ENCODE data around the gene NRTN. TPM values are rescaled to one million over a fixed set of nuclear protein-coding genes. Genes with fewer than 3 reads are reported as not detected.
A peak's percentile ranks its signal among the peaks of the same experiment; 100 is the strongest.

NRTN gene
- total RNA-seq, 4 donors from 2014 or later, result 1.1 to 3.8 (median 1.4) TPM

GRCh38 chr19:5820785-5821184, 15.9 kb downstream of the NRTN start:
- no peak for TF ChIP-seq CTCF (IDR thresholded peaks at IDR 0.05)
- no peak for TF ChIP-seq POLR2A (IDR thresholded peaks at IDR 0.05)
- intact Hi-C loops (cut with DNase I), result no loop called here
- no peak for DNase-seq
- H3K27me3 ChIP-seq, result peaks cover 0 to 19% (median 0%) of the 10 kb centered on the region in 4 donors
- H3K9me3 ChIP-seq, result no peaks in the 10 kb centered on the region
- peaks cover 0 to 7% (median 0%) of the 10 kb centered on the region in 3 donors for H3K36me3 ChIP-seq
- peaks cover 0 to 15% (median 0%) of the 10 kb centered on the region in 3 donors for H3K4me1 ChIP-seq
- no peak overlapping the region for H3K27ac ChIP-seq
- WGBS, 2 donors, result 39 to 46% methylated on average over 6 of the region's 6 CpGs
- no peak overlapping the region for H3K4me3 ChIP-seq

GRCh38 chr19:5821521-5822180, 16.8 kb downstream of the NRTN start:
- H3K4me1 ChIP-seq, result peaks cover 0 to 20% (median 0%) of the 10 kb centered on the region in 3 donors
- DNase-seq, result no peak
- no peak overlapping the region for H3K4me3 ChIP-seq
- WGBS, 2 donors, result 45 to 50% methylated on average over 5 of the region's 8 CpGs
- H3K36me3 ChIP-seq, result peaks cover 0 to 7% (median 0%) of the 10 kb centered on the region in 3 donors
- H3K27me3 ChIP-seq, result peaks cover 0 to 19% (median 0%) of the 10 kb centered on the region in 4 donors
- intact Hi-C loops (cut with DNase I), result no loop called here
- TF ChIP-seq CTCF (IDR thresholded peaks at IDR 0.05) (no peak), POLR2A (IDR thresholded peaks at IDR 0.05) (no peak)
- no peak overlapping the region for H3K27ac ChIP-seq
- no peaks in the 10 kb centered on the region for H3K9me3 ChIP-seq

GRCh38 chr19:5822181-5822844, 17.4 kb downstream of the NRTN start:
- intact Hi-C loops (cut with DNase I), result no loop called here
- Histone ChIP-seq H3K4me1 (peaks cover 4 to 27% (median 5%) of the 10 kb centered on the region in 3 donors), H3K27ac (no peak overlapping the region), H3K36me3 (peaks cover 0 to 7% (median 0%) of the 10 kb centered on the region in 3 donors), H3K4me3 (no peak overlapping the region), H3K27me3 (peaks cover 0 to 19% (median 0%) of the 10 kb centered on the region in 4 donors), H3K9me3 (no peaks in the 10 kb centered on the region)
- TF ChIP-seq CTCF (IDR thresholded peaks at IDR 0.05) (no peak), POLR2A (IDR thresholded peaks at IDR 0.05) (no peak)
- WGBS, 2 donors, result 17 to 23% methylated on average over 7 to 12 of the region's 30 CpGs
- no peak for DNase-seq

- TF ChIP-seq CTCF (IDR thresholded peaks at IDR 0.05) (peak in 4 of 6 experiments; percentile 15 to 46 (median 24)), POLR2A (IDR thresholded peaks at IDR 0.05) (no peak)
- Histone ChIP-seq H3K9me3 (no peaks in the 10 kb centered on the region), H3K27ac (no peak overlapping the region), H3K4me1 (peaks cover 9 to 41% (median 13%) of the 10 kb centered on the region in 3 donors), H3K27me3 (peaks cover 0 to 21% (median 0%) of the 10 kb centered on the region in 4 donors), H3K4me3 (no peak overlapping the region), H3K36me3 (peaks cover 0 to 7% (median 0%) of the 10 kb centered on the region in 3 donors)
- intact Hi-C loops (cut with DNase I), result no loop called here
- no peak for DNase-seq
- 60 to 61% methylated on average over 2 to 12 of the region's 30 CpGs for WGBS, 2 donors
These were observed 18.9 kb downstream of the NRTN start for GRCh38 chr19:5823579-5824281.

Data from esophagus squamous epithelium (tissue), 5 donors.